PC-3 (cell line): ENCODE data around the gene S100Z.

Source experiments
- EZH2 ChIP-seq: fragments of 300-600 bp; sonication (generic); IDR thresholded peaks from one replicate; pipeline ENCODE4 v1.6.1; 2017; ENCODE audit warnings: antibody characterized with exemption, mild to moderate bottlenecking, low read length; ENCODE audit not compliant: unreplicated experiment
- TF ChIP-seq, protein P1 (sequence below): fragments of 300-600 bp; sonication (generic); conservative IDR thresholded peaks from 2 replicates; pipeline ENCODE4 v1.5.1; 2017; ENCODE audit warnings: antibody characterized with exemption, low read depth, mild to moderate bottlenecking, low read length

DNA sequence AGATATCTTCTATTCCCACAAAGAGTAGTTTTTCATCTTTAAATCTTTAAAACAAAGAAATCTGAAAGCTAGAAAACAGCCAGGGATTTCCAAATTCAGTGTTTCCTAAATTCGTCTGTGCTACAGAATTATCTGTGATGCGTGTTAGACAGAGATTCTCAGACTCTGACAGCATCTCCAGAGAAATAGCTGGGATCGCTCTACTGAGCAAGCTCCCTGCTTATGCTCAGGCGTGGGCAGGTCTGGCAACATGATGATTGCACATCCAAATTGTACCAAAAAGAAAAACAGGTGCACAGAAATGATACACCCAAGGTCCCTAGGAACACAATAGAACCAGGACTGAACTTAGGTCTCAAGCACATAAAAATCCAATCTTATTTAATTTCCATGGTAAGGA, 80.3 kb downstream of the S100Z start:
- TF ChIP-seq, protein P1, sequence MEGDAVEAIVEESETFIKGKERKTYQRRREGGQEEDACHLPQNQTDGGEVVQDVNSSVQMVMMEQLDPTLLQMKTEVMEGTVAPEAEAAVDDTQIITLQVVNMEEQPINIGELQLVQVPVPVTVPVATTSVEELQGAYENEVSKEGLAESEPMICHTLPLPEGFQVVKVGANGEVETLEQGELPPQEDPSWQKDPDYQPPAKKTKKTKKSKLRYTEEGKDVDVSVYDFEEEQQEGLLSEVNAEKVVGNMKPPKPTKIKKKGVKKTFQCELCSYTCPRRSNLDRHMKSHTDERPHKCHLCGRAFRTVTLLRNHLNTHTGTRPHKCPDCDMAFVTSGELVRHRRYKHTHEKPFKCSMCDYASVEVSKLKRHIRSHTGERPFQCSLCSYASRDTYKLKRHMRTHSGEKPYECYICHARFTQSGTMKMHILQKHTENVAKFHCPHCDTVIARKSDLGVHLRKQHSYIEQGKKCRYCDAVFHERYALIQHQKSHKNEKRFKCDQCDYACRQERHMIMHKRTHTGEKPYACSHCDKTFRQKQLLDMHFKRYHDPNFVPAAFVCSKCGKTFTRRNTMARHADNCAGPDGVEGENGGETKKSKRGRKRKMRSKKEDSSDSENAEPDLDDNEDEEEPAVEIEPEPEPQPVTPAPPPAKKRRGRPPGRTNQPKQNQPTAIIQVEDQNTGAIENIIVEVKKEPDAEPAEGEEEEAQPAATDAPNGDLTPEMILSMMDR: no peak
- no peak for TF ChIP-seq EZH2
